HepG2 (cell line): Measurements from ENCODE around the gene FUT1. TPM values are rescaled to one million over a fixed set of nuclear protein-coding genes. Genes with fewer than 3 reads are reported as not detected.

ENCODE experiments used
- ARID3A ChIP-seq: IDR thresholded peaks from 2 replicates; pipeline ENCODE4 v1.6.1; 2012; ENCODE audit warnings: low read depth, low read length, improper control_type of control experiment
- BHLHE40 ChIP-seq: IDR thresholded peaks from 2 replicates; pipeline ENCODE4 v1.6.1; 2011; ENCODE audit warnings: low read length, improper control_type of control experiment
- CHD2 ChIP-seq: IDR thresholded peaks from 2 replicates; pipeline ENCODE4 v1.6.1; 2011; ENCODE audit warnings: low read depth, low read length, improper control_type of control experiment
- IKZF1 ChIP-seq: fragments of 450-650 bp; IDR thresholded peaks from 2 replicates; pipeline ENCODE4 v1.7.1; 2016
- IRX3 ChIP-seq: sonication (generic); formaldehyde crosslinking; IDR thresholded peaks from 2 replicates; pipeline ENCODE4 v1.8.1; 2023; ENCODE audit warnings: mild to moderate bottlenecking, low read depth, missing genetic modification reagents, borderline replicate concordance
- KDM1A ChIP-seq: IDR thresholded peaks from 2 replicates; pipeline ENCODE4 v1.6.1; 2016; ENCODE audit warnings: missing compliant biosample characterization
- PAF1 ChIP-seq: IDR thresholded peaks from 2 replicates; pipeline ENCODE4 v1.6.1; 2016; ENCODE audit warnings: missing genetic modification reagents, missing compliant biosample characterization
- SOX6 ChIP-seq, 2 experiments: fragments of 450-650 bp in 1 of 2; sonication (generic) in 1 of 2; formaldehyde crosslinking in 1 of 2; IDR thresholded peaks; 2 replicates each; pipeline versions ENCODE4 v1.4.0 to v1.6.1; 2017 to 2020; ENCODE audit warnings: antibody characterized with exemption in 1 of 2, mild to moderate bottlenecking in 1 of 2, missing genetic modification reagents in 1 of 2
- SYNCRIP ChIP-seq: fragments of 200-400 bp; formaldehyde crosslinking; IDR thresholded peaks from 2 replicates; pipeline ENCODE4 v1.6.1; 2018; ENCODE audit warnings: mild to moderate bottlenecking, low read depth, low read length; ENCODE audit not compliant: insufficient read depth
- TGIF2 ChIP-seq: IDR thresholded peaks from 2 replicates; pipeline ENCODE4 v1.6.1; 2016; ENCODE audit warnings: control low read depth, missing compliant biosample characterization
- TMF1 ChIP-seq: sonication (generic); formaldehyde crosslinking; IDR thresholded peaks from 2 replicates; pipeline ENCODE4 v1.8.1; 2022; ENCODE audit warnings: low read depth, missing genetic modification reagents
- ZNF121 ChIP-seq: sonication (generic); formaldehyde crosslinking; IDR thresholded peaks from 2 replicates; pipeline ENCODE4 v1.5.0; 2020; ENCODE audit warnings: mild to moderate bottlenecking, missing genetic modification reagents
- ZNF292 ChIP-seq: sonication (generic); formaldehyde crosslinking; IDR thresholded peaks from 2 replicates; pipeline ENCODE4 v1.8.1; 2022; ENCODE audit warnings: mild to moderate bottlenecking, low read depth, missing genetic modification reagents, borderline replicate concordance
- ZNF432 ChIP-seq: sonication (generic); formaldehyde crosslinking; IDR thresholded peaks from 2 replicates; pipeline ENCODE4 v1.5.0; 2020; ENCODE audit warnings: missing genetic modification reagents, mild to moderate bottlenecking, borderline replicate concordance
- ZNF510 ChIP-seq: sonication (generic); formaldehyde crosslinking; IDR thresholded peaks from 2 replicates; pipeline ENCODE4 v1.4.0; 2020; ENCODE audit warnings: low read depth, mild to moderate bottlenecking, missing genetic modification reagents
- ZNF629 ChIP-seq: sonication (generic); formaldehyde crosslinking; conservative IDR thresholded peaks from 2 replicates; pipeline ENCODE4 v1.5.0; 2020; ENCODE audit warnings: missing genetic modification reagents
- ZNF720 ChIP-seq: sonication (generic); formaldehyde crosslinking; IDR thresholded peaks from 2 replicates; pipeline ENCODE4 v1.4.0; 2020; ENCODE audit warnings: missing genetic modification reagents
- ZUFSP ChIP-seq: sonication (generic); formaldehyde crosslinking; IDR thresholded peaks from 2 replicates; pipeline ENCODE4 v1.9.0; 2021; ENCODE audit warnings: missing genetic modification reagents, mild to moderate bottlenecking, borderline replicate concordance
- polyA plus RNA-seq, 8 experiments: library from polyadenylated mRNA; depleted of rRNA in 3 of 8; stranded (reverse) in 7 of 8; unstranded in 1 of 8; fragments of >200 nt; fragmentation: Illumina TruSeq in 4 of 8; extraction: Trizol in 4 of 8; gene quantifications; 2 replicates each; pipeline versions ENCODE4 v1.2.1 to v1.2.3, GENCODE V29; 2011 to 2016; ENCODE audit warnings: low read depth in 4 of 8, missing spikeins in 1 of 8, mixed read lengths in 1 of 8; ENCODE audit not compliant: insufficient read depth in 1 of 8
- total RNA-seq, 5 experiments: library from RNA; depleted of rRNA; stranded (reverse); fragments of >200 nt; fragmentation: Illumina TruSeq; extraction: Trizol; gene quantifications; 2 replicates each; pipeline ENCODE4 v1.2.3, GENCODE V29; 2016; ENCODE audit warnings: low read depth in 1 of 5
- TF ChIP-seq, protein P1 (sequence below): sonication (generic); formaldehyde crosslinking; IDR thresholded peaks from 2 replicates; pipeline ENCODE4 v1.4.0; 2020; ENCODE audit warnings: low read depth, mild to moderate bottlenecking, missing genetic modification reagents
- TF ChIP-seq, protein P2 (sequence below): sonication (generic); formaldehyde crosslinking; conservative IDR thresholded peaks from 2 replicates; pipeline ENCODE4 v1.4.0; 2020; ENCODE audit warnings: missing genetic modification reagents
- TF ChIP-seq, protein P3 (sequence below), 2 experiments: fragments of 450-650 bp in 1 of 2; sonication (generic) in 1 of 2; formaldehyde crosslinking; IDR thresholded peaks; 2 replicates each; pipeline versions ENCODE4 v1.5.0 to v1.8.0; 2020 to 2022; ENCODE audit warnings: mild to moderate bottlenecking in 1 of 2, missing genetic modification reagents in 1 of 2

The FUT1 gene
- total and polyA plus RNA-seq, 2 of the 13 experiments (the other 11 are each of a cell fraction or from before 2014, with no cell fraction given): 0.07 to 1.1 TPM

DNA sequence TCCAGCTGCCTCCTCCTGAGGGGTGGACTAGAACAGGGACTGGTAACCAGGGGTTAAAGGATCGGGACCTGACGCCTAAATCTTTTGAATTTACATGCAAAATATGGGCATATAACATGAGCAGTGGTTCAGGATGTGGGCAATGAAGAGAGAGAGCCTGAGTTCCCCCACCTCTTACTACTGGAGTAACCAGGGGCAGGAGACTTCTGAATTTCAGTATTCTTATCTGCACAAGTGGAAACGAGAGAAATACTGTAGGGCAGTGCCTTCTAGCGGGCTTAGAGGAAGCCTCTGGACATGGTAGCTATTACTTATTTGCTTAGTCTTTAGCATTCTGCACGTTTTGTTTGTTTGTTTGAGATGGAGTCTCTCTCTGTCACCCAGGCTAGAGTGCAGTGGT is 32.1 kb upstream of the FUT1 start (continued):
- TF ChIP-seq TMF1 (CRISPR knock-in tag): no peak
- TF ChIP-seq ZNF121 (CRISPR knock-in tag): no peak
- no peak for TF ChIP-seq PAF1
- TF ChIP-seq, protein P1, sequence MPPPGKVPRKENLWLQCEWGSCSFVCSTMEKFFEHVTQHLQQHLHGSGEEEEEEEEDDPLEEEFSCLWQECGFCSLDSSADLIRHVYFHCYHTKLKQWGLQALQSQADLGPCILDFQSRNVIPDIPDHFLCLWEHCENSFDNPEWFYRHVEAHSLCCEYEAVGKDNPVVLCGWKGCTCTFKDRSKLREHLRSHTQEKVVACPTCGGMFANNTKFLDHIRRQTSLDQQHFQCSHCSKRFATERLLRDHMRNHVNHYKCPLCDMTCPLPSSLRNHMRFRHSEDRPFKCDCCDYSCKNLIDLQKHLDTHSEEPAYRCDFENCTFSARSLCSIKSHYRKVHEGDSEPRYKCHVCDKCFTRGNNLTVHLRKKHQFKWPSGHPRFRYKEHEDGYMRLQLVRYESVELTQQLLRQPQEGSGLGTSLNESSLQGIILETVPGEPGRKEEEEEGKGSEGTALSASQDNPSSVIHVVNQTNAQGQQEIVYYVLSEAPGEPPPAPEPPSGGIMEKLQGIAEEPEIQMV (CRISPR knock-in tag): no peak
- no peak for TF ChIP-seq ARID3A
- TF ChIP-seq, protein P2, sequence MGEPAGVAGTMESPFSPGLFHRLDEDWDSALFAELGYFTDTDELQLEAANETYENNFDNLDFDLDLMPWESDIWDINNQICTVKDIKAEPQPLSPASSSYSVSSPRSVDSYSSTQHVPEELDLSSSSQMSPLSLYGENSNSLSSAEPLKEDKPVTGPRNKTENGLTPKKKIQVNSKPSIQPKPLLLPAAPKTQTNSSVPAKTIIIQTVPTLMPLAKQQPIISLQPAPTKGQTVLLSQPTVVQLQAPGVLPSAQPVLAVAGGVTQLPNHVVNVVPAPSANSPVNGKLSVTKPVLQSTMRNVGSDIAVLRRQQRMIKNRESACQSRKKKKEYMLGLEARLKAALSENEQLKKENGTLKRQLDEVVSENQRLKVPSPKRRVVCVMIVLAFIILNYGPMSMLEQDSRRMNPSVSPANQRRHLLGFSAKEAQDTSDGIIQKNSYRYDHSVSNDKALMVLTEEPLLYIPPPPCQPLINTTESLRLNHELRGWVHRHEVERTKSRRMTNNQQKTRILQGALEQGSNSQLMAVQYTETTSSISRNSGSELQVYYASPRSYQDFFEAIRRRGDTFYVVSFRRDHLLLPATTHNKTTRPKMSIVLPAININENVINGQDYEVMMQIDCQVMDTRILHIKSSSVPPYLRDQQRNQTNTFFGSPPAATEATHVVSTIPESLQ (CRISPR knock-in tag): no peak
- peak; percentile 85 for TF ChIP-seq BHLHE40
- no peak for TF ChIP-seq ZUFSP (CRISPR knock-in tag)
- TF ChIP-seq ZNF292 (CRISPR knock-in tag): no peak
- no peak for TF ChIP-seq IKZF1
- no peak for TF ChIP-seq CHD2
- no peak for TF ChIP-seq KDM1A
- no peak for TF ChIP-seq SYNCRIP
- no peak for TF ChIP-seq ZNF510
- TF ChIP-seq SOX6 (IDR thresholded peaks at IDR 0.05): no peak
- TF ChIP-seq SOX6 (CRISPR knock-in tag; IDR thresholded peaks at IDR 0.05): peak; percentile 17; the same call in 1 of the 2 replicates
- no peak for TF ChIP-seq IRX3
- TF ChIP-seq ZNF432 (CRISPR knock-in tag): no peak
- TF ChIP-seq TGIF2 (CRISPR knock-in tag): no peak
- TF ChIP-seq, protein P3, sequence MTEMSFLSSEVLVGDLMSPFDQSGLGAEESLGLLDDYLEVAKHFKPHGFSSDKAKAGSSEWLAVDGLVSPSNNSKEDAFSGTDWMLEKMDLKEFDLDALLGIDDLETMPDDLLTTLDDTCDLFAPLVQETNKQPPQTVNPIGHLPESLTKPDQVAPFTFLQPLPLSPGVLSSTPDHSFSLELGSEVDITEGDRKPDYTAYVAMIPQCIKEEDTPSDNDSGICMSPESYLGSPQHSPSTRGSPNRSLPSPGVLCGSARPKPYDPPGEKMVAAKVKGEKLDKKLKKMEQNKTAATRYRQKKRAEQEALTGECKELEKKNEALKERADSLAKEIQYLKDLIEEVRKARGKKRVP (CRISPR knock-in tag; IDR thresholded peaks at IDR 0.05): no peak
- no peak for TF ChIP-seq ZNF720
- no peak for TF ChIP-seq ZNF629
